Mesendoderm (in vitro differentiated cells): ENCODE measurements around the gene CREB5.

Source experiments
- DNase-seq: peaks from one replicate; pipeline ENCODE4 v3.0.0; 2013
- H2AK5ac ChIP-seq: 2 replicates; pipeline ENCODE4 v1.6.1; 2013; ENCODE audit warnings: low read length, inconsistent platforms
- H2BK120ac ChIP-seq: 2 replicates; pipeline ENCODE4 v1.6.1; 2013; ENCODE audit warnings: low read depth, mild to moderate bottlenecking, low read length, moderate library complexity, mixed read lengths
- H2BK15ac ChIP-seq: replicated peaks from 2 replicates; pipeline ENCODE4 v1.6.1; 2013; ENCODE audit warnings: low read depth, mild to moderate bottlenecking, moderate library complexity
- H2BK5ac ChIP-seq: 2 replicates; pipeline ENCODE4 v1.6.1; 2013; ENCODE audit warnings: low read length, inconsistent platforms
- H3K18ac ChIP-seq: 2 replicates; pipeline ENCODE4 v1.6.1; 2013; ENCODE audit warnings: mild to moderate bottlenecking, low read length, mixed read lengths
- H3K23ac ChIP-seq: one replicate; pipeline ENCODE4 v1.6.1; 2013; ENCODE audit warnings: low read length
- H3K27ac ChIP-seq: 2 replicates; pipeline ENCODE4 v1.5.1; 2013; ENCODE audit warnings: low read depth, mild to moderate bottlenecking, inconsistent platforms, low read length, moderate library complexity
- H3K27me3 ChIP-seq: 2 replicates; pipeline ENCODE4 v1.6.1; 2013; ENCODE audit warnings: low read length, control low read depth, mild to moderate bottlenecking, inconsistent platforms; ENCODE audit not compliant: insufficient read depth, poor library complexity
- H3K36me3 ChIP-seq: 2 replicates; pipeline ENCODE4 v1.6.1; 2013; ENCODE audit warnings: low read length, inconsistent platforms; ENCODE audit not compliant: control insufficient read depth, insufficient read depth
- H3K4ac ChIP-seq: one replicate; pipeline ENCODE4 v1.6.1; 2013; ENCODE audit warnings: low read depth, mild to moderate bottlenecking, low read length, moderate library complexity
- H3K4me1 ChIP-seq: 2 replicates; pipeline ENCODE4 v1.6.1; 2013; ENCODE audit warnings: low read depth, low read length, inconsistent platforms; ENCODE audit not compliant: control insufficient read depth
- H3K4me2 ChIP-seq: 2 replicates; pipeline ENCODE4 v1.6.1; 2013; ENCODE audit warnings: low read length
- H3K4me3 ChIP-seq: 2 replicates; pipeline ENCODE4 v1.5.1; 2013; ENCODE audit warnings: mild to moderate bottlenecking, low read length
- H3K56ac ChIP-seq: one replicate; pipeline ENCODE4 v1.6.1; 2013; ENCODE audit warnings: low read length
- H3K79me1 ChIP-seq: 2 replicates; pipeline ENCODE4 v1.6.1; 2013; ENCODE audit warnings: low read length, inconsistent platforms
- H3K79me2 ChIP-seq: 2 replicates; pipeline ENCODE4 v1.6.1; 2013; ENCODE audit warnings: mild to moderate bottlenecking, low read length; ENCODE audit not compliant: control insufficient read depth, insufficient read depth
- H3K9ac ChIP-seq: 2 replicates; pipeline ENCODE4 v1.6.1; 2013; ENCODE audit warnings: low read length, inconsistent platforms
- H4K5ac ChIP-seq: one replicate; pipeline ENCODE4 v1.6.1; 2013; ENCODE audit warnings: low read length
- H4K8ac ChIP-seq: one replicate; pipeline ENCODE4 v1.6.1; 2013; ENCODE audit warnings: low read depth, mild to moderate bottlenecking, control low read depth, low read length, moderate library complexity
- WGBS: extraction: QIAGEN DNeasy Blood & Tissue Kit; methylation state at CpG from one replicate; pipeline ENCODE4 v1.1.7; 2013; ENCODE audit warnings: low lambda C conversion rate, missing lambda C conversion rate; ENCODE audit not compliant: insufficient coverage; ENCODE audit errors: extremely low coverage; 5-methylcytosine and 5-hydroxymethylcytosine counted together

Gene CREB5

DNA sequence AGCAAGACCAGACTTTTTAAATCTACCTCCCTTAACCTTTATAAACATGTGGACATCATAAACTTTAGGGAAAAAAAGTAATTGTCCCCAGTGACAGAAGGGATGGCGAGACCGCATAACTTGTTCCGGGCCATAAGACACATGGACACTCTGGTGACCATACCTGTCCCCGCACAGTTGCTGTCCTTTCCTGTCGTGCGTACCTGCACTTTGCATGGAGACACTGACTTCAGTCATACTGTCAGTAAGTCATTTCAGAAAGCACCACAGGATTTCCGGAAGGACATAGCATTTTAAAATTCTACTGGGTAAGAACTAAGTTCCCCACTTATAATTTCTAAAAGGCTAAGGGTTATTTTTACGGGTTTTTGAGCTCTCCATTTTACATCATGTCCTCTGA is 120.9 kb downstream of the CREB5 start:
- no peak overlapping the region for H3K18ac ChIP-seq
- H3K23ac ChIP-seq: no peak overlapping the region
- H3K27ac ChIP-seq: no peak overlapping the region
- no peaks in the 10 kb centered on the region for H3K36me3 ChIP-seq
- no peak overlapping the region for H3K4me3 ChIP-seq
- H3K79me1 ChIP-seq: no peaks in the 10 kb centered on the region
- H2BK5ac ChIP-seq: no peak overlapping the region
- no CpG with 5 or more reads among the region's 8 CpGs for WGBS
- H2BK15ac ChIP-seq: no peak overlapping the region
- H3K27me3 ChIP-seq: no peaks in the 10 kb centered on the region
- no peak overlapping the region for H2BK120ac ChIP-seq
- no peaks in the 10 kb centered on the region for H3K79me2 ChIP-seq
- H4K8ac ChIP-seq: no peak overlapping the region
- DNase-seq: no peak
- no peak overlapping the region for H3K4me2 ChIP-seq
- H3K4me1 ChIP-seq: peaks cover 2% of the 10 kb centered on the region
- no peak overlapping the region for H2AK5ac ChIP-seq
- H3K56ac ChIP-seq: no peak overlapping the region
- H3K9ac ChIP-seq: no peak overlapping the region
- H4K5ac ChIP-seq: no peak overlapping the region
- H3K4ac ChIP-seq: no peak overlapping the region

DNA sequence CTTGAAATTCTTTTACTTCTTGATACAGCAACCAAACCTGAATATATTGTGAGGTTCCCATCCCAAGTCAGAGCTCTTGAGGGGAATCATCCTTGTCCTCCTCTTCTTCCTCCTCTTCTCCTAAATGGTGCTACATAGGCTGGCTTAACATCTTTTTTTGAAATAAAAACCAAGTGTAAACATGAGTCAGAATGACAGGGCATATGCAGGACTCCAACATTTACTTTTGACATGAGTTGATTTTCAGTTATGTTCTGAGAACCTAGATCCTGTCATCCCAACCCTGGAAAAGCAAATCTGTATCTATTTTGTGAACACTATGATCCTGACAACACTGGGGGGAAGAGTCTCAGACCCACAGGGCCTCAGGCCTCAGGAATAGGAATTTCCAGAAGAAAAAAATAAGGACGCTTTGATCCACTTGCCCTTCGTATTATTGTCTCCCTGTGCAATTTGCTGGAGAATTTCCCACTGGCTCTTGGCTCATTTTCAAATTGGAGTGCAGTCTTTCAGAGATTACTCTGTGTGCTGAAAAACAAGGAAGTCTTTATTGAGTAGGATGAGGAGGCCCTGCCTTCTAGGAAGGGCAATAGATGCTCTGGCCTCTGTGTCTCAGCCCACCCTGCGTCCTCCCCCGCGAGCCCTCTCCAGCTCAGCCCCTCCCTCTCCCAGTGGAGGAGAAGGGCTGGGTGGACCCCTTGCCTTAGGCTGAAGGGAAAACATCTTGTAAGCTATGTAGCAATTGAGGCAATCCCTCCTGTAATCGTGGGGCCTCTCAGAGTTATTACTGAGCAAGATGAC is 121.6 kb downstream of the CREB5 start:
- Histone ChIP-seq H3K27me3 (no peaks in the 10 kb centered on the region), H2BK5ac (no peak overlapping the region), H3K4ac (no peak overlapping the region), H2BK15ac (no peak overlapping the region), H3K36me3 (no peaks in the 10 kb centered on the region), H3K18ac (no peak overlapping the region), H3K79me1 (no peaks in the 10 kb centered on the region), H4K8ac (no peak overlapping the region), H3K4me2 (no peak overlapping the region), H3K23ac (no peak overlapping the region), H2AK5ac (no peak overlapping the region), H4K5ac (no peak overlapping the region), H2BK120ac (no peak overlapping the region), H3K4me1 (peaks cover 2% of the 10 kb centered on the region), H3K27ac (no peak overlapping the region), H3K4me3 (no peak overlapping the region), H3K79me2 (no peaks in the 10 kb centered on the region), H3K56ac (no peak overlapping the region), H3K9ac (no peak overlapping the region)
- DNase-seq: no peak
- no CpG with 5 or more reads among the region's 6 CpGs for WGBS

DNA sequence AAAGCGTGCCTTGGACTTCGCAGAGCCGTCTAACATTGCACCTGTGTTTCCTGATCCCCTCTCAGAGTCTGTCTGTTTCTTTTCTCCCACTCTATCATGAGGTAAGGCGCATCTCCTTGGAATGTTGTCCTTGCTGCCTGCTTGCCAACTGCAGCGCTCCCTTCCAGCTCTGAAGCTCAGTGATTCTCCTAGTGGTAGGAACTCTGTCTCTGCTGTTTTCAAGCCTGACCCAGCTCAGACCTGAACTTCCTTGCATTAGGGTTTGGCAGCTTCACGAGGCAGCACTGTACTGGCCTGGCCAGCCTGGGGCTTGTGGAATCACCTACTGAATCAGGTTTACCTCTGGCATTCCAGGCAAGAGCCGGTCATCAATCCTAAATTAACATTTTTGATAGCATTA is 123.9 kb downstream of the CREB5 start:
- no peaks in the 10 kb centered on the region for H3K79me1 ChIP-seq
- H4K8ac ChIP-seq: no peak overlapping the region
- no peak overlapping the region for H3K9ac ChIP-seq
- H3K27me3 ChIP-seq: no peaks in the 10 kb centered on the region
- H3K56ac ChIP-seq: no peak overlapping the region
- DNase-seq: peak; percentile 91
- no peak overlapping the region for H3K23ac ChIP-seq
- H3K79me2 ChIP-seq: no peaks in the 10 kb centered on the region
- no CpG with 5 or more reads among the region's 7 CpGs for WGBS
- no peak overlapping the region for H3K27ac ChIP-seq
- no peak overlapping the region for H2AK5ac ChIP-seq
- H3K4ac ChIP-seq: no peak overlapping the region
- no peak overlapping the region for H2BK5ac ChIP-seq
- H4K5ac ChIP-seq: no peak overlapping the region
- no peaks in the 10 kb centered on the region for H3K36me3 ChIP-seq
- no peak overlapping the region for H3K18ac ChIP-seq
- no peak overlapping the region for H3K4me3 ChIP-seq
- no peak overlapping the region for H3K4me2 ChIP-seq
- H2BK15ac ChIP-seq: no peak overlapping the region
- H3K4me1 ChIP-seq: no peaks in the 10 kb centered on the region
- no peak overlapping the region for H2BK120ac ChIP-seq

DNA sequence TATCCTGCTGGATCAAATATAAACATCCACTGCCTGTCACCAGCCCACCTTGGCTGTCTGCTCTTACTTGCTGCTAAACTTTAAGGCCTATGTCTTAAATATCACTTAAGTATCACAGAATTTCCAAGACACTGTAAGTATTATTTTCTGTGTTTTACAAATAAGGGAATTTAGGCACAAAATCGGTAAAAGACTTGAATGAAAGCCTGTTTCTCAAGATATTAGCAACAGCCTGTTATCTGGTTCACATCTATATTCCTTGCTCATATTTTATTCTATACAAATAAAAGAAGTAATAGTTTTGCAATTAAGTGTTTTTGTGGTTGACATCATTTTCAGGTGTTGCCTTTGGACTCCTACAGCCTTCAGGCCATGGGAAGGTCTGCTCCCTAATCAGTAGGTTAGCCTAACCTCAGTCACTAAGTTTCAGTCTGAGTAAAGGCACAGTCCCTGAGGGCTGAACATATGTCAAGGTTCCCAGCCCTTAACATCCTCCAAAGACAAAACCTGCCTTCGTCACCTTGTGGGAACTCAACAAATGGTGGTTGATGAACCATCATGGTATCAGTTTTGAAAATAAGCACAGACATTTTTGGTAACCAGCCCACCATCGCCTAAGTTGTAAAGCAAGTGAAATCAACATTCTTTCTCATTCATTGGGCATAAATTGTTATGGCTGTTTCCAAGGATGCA is 127.1 kb downstream of the CREB5 start:
- H3K23ac ChIP-seq: no peak overlapping the region
- H3K56ac ChIP-seq: no peak overlapping the region
- H3K79me2 ChIP-seq: no peaks in the 10 kb centered on the region
- no peak overlapping the region for H3K27ac ChIP-seq
- H3K18ac ChIP-seq: no peak overlapping the region
- H3K4me3 ChIP-seq: no peak overlapping the region
- H3K9ac ChIP-seq: no peak overlapping the region
- no peak overlapping the region for H4K5ac ChIP-seq
- H3K27me3 ChIP-seq: no peaks in the 10 kb centered on the region
- H3K36me3 ChIP-seq: no peaks in the 10 kb centered on the region
- H3K4me1 ChIP-seq: no peaks in the 10 kb centered on the region
- H3K79me1 ChIP-seq: no peaks in the 10 kb centered on the region
- H2BK5ac ChIP-seq: no peak overlapping the region
- H4K8ac ChIP-seq: no peak overlapping the region
- H3K4me2 ChIP-seq: no peak overlapping the region
- no peak overlapping the region for H2BK120ac ChIP-seq
- no CpG with 5 or more reads among the region's 3 CpGs for WGBS
- H2BK15ac ChIP-seq: no peak overlapping the region
- H3K4ac ChIP-seq: no peak overlapping the region
- H2AK5ac ChIP-seq: no peak overlapping the region
- no peak for DNase-seq

DNA sequence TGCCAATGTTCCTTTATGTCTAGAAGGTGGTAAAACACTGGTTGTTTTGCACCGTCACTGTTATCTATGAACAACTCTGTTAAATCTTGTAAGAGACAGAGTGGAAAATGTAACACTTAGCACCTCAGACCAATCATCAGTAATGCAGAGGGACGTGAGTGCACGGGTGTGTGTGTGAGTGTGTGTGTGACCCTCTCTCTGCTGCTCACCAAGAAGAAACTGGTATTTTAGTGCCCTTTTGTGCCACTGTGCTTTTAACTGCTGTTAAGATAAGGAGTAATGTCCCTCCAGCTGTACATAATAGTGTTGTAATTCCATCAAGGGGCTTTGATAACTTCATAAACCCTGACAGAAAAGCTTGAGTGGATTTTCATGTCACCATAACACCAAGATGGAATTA is 130.1 kb downstream of the CREB5 start:
- Histone ChIP-seq H3K27me3 (no peaks in the 10 kb centered on the region), H3K27ac (no peak overlapping the region)

More for the DNA sequence above, 130.1 kb downstream of the CREB5 start:
- H3K4me2 ChIP-seq: no peak overlapping the region
- H4K8ac ChIP-seq: no peak overlapping the region
- no CpG with 5 or more reads among the region's 3 CpGs for WGBS
- H3K23ac ChIP-seq: no peak overlapping the region
- H3K4me1 ChIP-seq: no peaks in the 10 kb centered on the region
- no peak overlapping the region for H3K9ac ChIP-seq
- H3K4me3 ChIP-seq: no peak overlapping the region
- H3K79me1 ChIP-seq: no peaks in the 10 kb centered on the region
- no peak overlapping the region for H3K18ac ChIP-seq
- no peak overlapping the region for H4K5ac ChIP-seq
- DNase-seq: no peak
- no peak overlapping the region for H3K4ac ChIP-seq
- no peak overlapping the region for H2AK5ac ChIP-seq
- H2BK5ac ChIP-seq: no peak overlapping the region
- no peak overlapping the region for H2BK15ac ChIP-seq
- no peak overlapping the region for H2BK120ac ChIP-seq
- H3K36me3 ChIP-seq: no peaks in the 10 kb centered on the region
- H3K56ac ChIP-seq: no peak overlapping the region
- no peaks in the 10 kb centered on the region for H3K79me2 ChIP-seq
